Right lobe of liver (tissue), 4 donors: ENCODE measurements around the gene ANKLE1.

Experiments
- CTCF ChIP-seq, 4 donors: fragments of 200-600 bp in 3 of 4; fragments of 450-650 bp in 1 of 4; IDR thresholded peaks; one replicate each; pipeline versions ENCODE4 v1.5.1 to v1.8.0; 2016 to 2022; ENCODE audit warnings: antibody characterized with exemption in 4 of 4, mild to moderate bottlenecking in 2 of 4
- POLR2A ChIP-seq: fragments of 450-650 bp; IDR thresholded peaks from one replicate; pipeline ENCODE4 v1.6.1; 2017; ENCODE audit warnings: antibody characterized with exemption, mild to moderate bottlenecking
- donor health status: DM: no; HTN: no; CAD: no.
- donor health status: DM: no; HTN: no; CAD: no.
- donor health status: DM: no; HTN: yes; CAD: no.

DNA sequence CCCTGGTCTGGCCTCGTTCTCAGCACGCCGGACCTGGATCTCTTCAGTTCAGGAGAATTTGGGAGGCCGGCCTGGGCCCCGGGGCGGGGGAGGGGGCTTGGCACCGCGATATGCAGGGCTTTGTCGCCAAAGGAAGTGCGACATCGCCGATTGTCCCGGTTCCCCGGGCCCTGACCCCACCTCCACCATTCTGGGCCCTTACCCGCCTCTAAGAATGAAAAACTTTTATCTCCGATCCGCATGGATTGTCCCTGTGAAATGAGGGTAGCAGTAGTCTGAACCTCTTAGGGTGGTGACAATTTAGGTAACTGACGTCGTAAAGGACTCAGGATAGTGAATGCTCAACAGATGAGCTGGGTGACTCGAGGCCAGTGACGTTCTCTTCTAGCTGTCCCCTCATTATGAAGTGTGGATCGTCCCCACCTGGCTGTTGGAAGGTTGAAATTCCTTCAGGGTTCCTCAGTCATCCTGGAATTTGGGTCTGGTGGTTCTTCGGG lies 28.3 kb downstream of the ANKLE1 start:
- no peak for TF ChIP-seq POLR2A
- TF ChIP-seq CTCF (IDR thresholded peaks at IDR 0.05) = no peak
